HepG2 (cell line): ENCODE measurements around the gene USF2. TPM values are rescaled to one million over a fixed set of nuclear protein-coding genes. Genes with fewer than 3 reads are reported as not detected.

Experiments
- CCDC6 ChIP-seq: sonication (generic); formaldehyde crosslinking; IDR thresholded peaks from 2 replicates; pipeline ENCODE4 v1.8.1; 2022; ENCODE audit warnings: mild to moderate bottlenecking, missing genetic modification reagents, moderate library complexity
- CHCHD3 ChIP-seq: sonication (generic); formaldehyde crosslinking; IDR thresholded peaks from 2 replicates; pipeline ENCODE4 v1.8.0; 2022; ENCODE audit warnings: mild to moderate bottlenecking, missing genetic modification reagents, moderate library complexity
- CREBL2 ChIP-seq: sonication (generic); formaldehyde crosslinking; IDR thresholded peaks from 2 replicates; pipeline ENCODE4 v1.8.1; 2023; ENCODE audit warnings: missing genetic modification reagents, mild to moderate bottlenecking, borderline replicate concordance
- CSRNP1 ChIP-seq: sonication (generic); formaldehyde crosslinking; IDR thresholded peaks from 2 replicates; pipeline ENCODE4 v1.8.1; 2023; ENCODE audit warnings: mild to moderate bottlenecking, missing genetic modification reagents
- EP300 ChIP-seq, 3 experiments: sonication (generic) in 1 of 3; formaldehyde crosslinking in 1 of 3; IDR thresholded peaks; 2 replicates each; pipeline versions ENCODE4 v1.5.1 to v1.6.1; 2011 to 2020; ENCODE audit warnings: low read depth in 2 of 3, low read length in 2 of 3, borderline replicate concordance in 1 of 3, improper control_type of control experiment in 1 of 3, mild to moderate bottlenecking in 1 of 3, missing genetic modification reagents in 1 of 3, moderate library complexity in 1 of 3
- MIER2 ChIP-seq: IDR thresholded peaks from 2 replicates; pipeline ENCODE4 v1.6.1; 2016; ENCODE audit warnings: missing biosample characterization, missing genetic modification reagents
- MTERF4 ChIP-seq: sonication (generic); formaldehyde crosslinking; IDR thresholded peaks from 2 replicates; pipeline ENCODE4 v1.8.0; 2023; ENCODE audit warnings: mild to moderate bottlenecking, missing genetic modification reagents
- NFE2L2 ChIP-seq: fragments of 150-350 bp; IDR thresholded peaks from 2 replicates; pipeline ENCODE4 v1.6.1; 2014; ENCODE audit warnings: low read length
- NFKB2 ChIP-seq: sonication (generic); formaldehyde crosslinking; IDR thresholded peaks from 2 replicates; pipeline ENCODE4 v1.4.0; 2020; ENCODE audit warnings: missing genetic modification reagents, borderline replicate concordance
- NFYC ChIP-seq: IDR thresholded peaks from 2 replicates; pipeline ENCODE4 v1.6.1; 2016; ENCODE audit warnings: missing genetic modification reagents, missing compliant biosample characterization
- NRL ChIP-seq: sonication (generic); formaldehyde crosslinking; IDR thresholded peaks from 2 replicates; pipeline ENCODE4 v1.5.0; 2020; ENCODE audit warnings: missing genetic modification reagents, mild to moderate bottlenecking, moderate library complexity, borderline replicate concordance
- PHB2 ChIP-seq: fragments of 450-650 bp; IDR thresholded peaks from 2 replicates; pipeline ENCODE4 v1.6.1; 2018; ENCODE audit not compliant: partially characterized antibody
- PHF5A ChIP-seq: IDR thresholded peaks from one replicate; pipeline ENCODE4 v1.6.1; 2018; ENCODE audit warnings: low read depth, missing genetic modification reagents; ENCODE audit not compliant: unreplicated experiment
- SMC3 ChIP-seq: IDR thresholded peaks from 2 replicates; pipeline ENCODE4 v1.6.1; 2011; ENCODE audit warnings: low read length, improper control_type of control experiment
- SP5 ChIP-seq: IDR thresholded peaks from 2 replicates; pipeline ENCODE4 v1.6.1; 2016; ENCODE audit warnings: low read depth, borderline replicate concordance
- TCF7L2 ChIP-seq: IDR thresholded peaks from 2 replicates; pipeline ENCODE4 v1.6.1; 2011; ENCODE audit warnings: mild to moderate bottlenecking, low read depth, low read length, moderate library complexity
- TP53 ChIP-seq: sonication (generic); formaldehyde crosslinking; conservative IDR thresholded peaks from 2 replicates; pipeline ENCODE4 v1.4.0; 2020; ENCODE audit warnings: missing genetic modification reagents
- YEATS4 ChIP-seq: sonication (generic); formaldehyde crosslinking; IDR thresholded peaks from 2 replicates; pipeline ENCODE4 v1.4.0; 2020; ENCODE audit warnings: missing genetic modification reagents, borderline replicate concordance
- ZFP36 ChIP-seq: fragments of 150-350 bp; IDR thresholded peaks from 2 replicates; pipeline ENCODE4 v1.6.1; 2018; ENCODE audit warnings: borderline replicate concordance, low read length, low read depth; ENCODE audit not compliant: partially characterized antibody
- ZNF275 ChIP-seq: sonication (generic); formaldehyde crosslinking; IDR thresholded peaks from 2 replicates; pipeline ENCODE4 v1.8.0; 2022; ENCODE audit warnings: missing genetic modification reagents, mild to moderate bottlenecking, inconsistent platforms, borderline replicate concordance
- ZNF317 ChIP-seq: sonication (generic); formaldehyde crosslinking; IDR thresholded peaks from 2 replicates; pipeline ENCODE4 v1.5.0; 2020; ENCODE audit warnings: mild to moderate bottlenecking, missing genetic modification reagents
- ZNF557 ChIP-seq: sonication (generic); formaldehyde crosslinking; IDR thresholded peaks from 2 replicates; pipeline ENCODE4 v1.4.0; 2020; ENCODE audit warnings: missing genetic modification reagents
- ZNF737 ChIP-seq: sonication (generic); formaldehyde crosslinking; IDR thresholded peaks from 2 replicates; pipeline ENCODE4 v1.5.0; 2020; ENCODE audit warnings: missing genetic modification reagents, mild to moderate bottlenecking, borderline replicate concordance
- polyA plus RNA-seq, 8 experiments: library from polyadenylated mRNA; depleted of rRNA in 3 of 8; stranded (reverse) in 7 of 8; unstranded in 1 of 8; fragments of >200 nt; fragmentation: Illumina TruSeq in 4 of 8; extraction: Trizol in 4 of 8; gene quantifications; 2 replicates each; pipeline versions ENCODE4 v1.2.1 to v1.2.3, GENCODE V29; 2011 to 2016; ENCODE audit warnings: low read depth in 4 of 8, missing spikeins in 1 of 8, mixed read lengths in 1 of 8; ENCODE audit not compliant: insufficient read depth in 1 of 8
- total RNA-seq, 5 experiments: library from RNA; depleted of rRNA; stranded (reverse); fragments of >200 nt; fragmentation: Illumina TruSeq; extraction: Trizol; gene quantifications; 2 replicates each; pipeline ENCODE4 v1.2.3, GENCODE V29; 2016; ENCODE audit warnings: low read depth in 1 of 5

Gene USF2
- total and polyA plus RNA-seq, 2 of the 13 experiments (the other 11 are each of a cell fraction or from before 2014, with no cell fraction given) = 54.9 to 106 TPM

GRCh38 chr19:35279985-35280821 is 11.4 kb downstream of the USF2 start (continued):
- TF ChIP-seq CSRNP1 (CRISPR knock-in tag) = peak; percentile 71; the same call in 1 of the 2 replicates
- TF ChIP-seq ZNF275 (CRISPR knock-in tag) = no peak
- TF ChIP-seq CREBL2 = no peak
- peak; percentile 60 for TF ChIP-seq NFYC (CRISPR knock-in tag)
- no peak for TF ChIP-seq MIER2 (CRISPR knock-in tag)
- no peak for TF ChIP-seq ZFP36
- TF ChIP-seq CHCHD3 (CRISPR knock-in tag) = no peak
- TF ChIP-seq TCF7L2 = no peak
- peak; percentile 44 for TF ChIP-seq PHF5A (CRISPR knock-in tag)
- TF ChIP-seq NFE2L2 = no peak
- no peak for TF ChIP-seq SMC3
- TF ChIP-seq NRL (CRISPR knock-in tag) = 0 out of 2 replicates have a peak, but pooled peaks have one; percentile 31
- TF ChIP-seq CCDC6 (CRISPR knock-in tag) = peak; percentile 38; the same call in 1 of the 2 replicates
- no peak for TF ChIP-seq MTERF4 (CRISPR knock-in tag)
- peak; percentile 54; the same call in 1 of the 2 replicates for TF ChIP-seq SP5 (CRISPR knock-in tag)
- peak; percentile 77 to 84; a peak in 2 of 4 replicates for TF ChIP-seq EP300 (IDR thresholded peaks at IDR 0.05; ENCODE audit: low read depth in 2 of 2, low read length in 2 of 2)
- no peak; the same call in 1 of the 2 replicates for TF ChIP-seq EP300 (CRISPR knock-in tag; IDR thresholded peaks at IDR 0.05; ENCODE audit: borderline replicate concordance)
- no peak for TF ChIP-seq NFKB2
- no peak for TF ChIP-seq ZNF317
- TF ChIP-seq YEATS4 = no peak
- no peak for TF ChIP-seq PHB2
- TF ChIP-seq ZNF737 (CRISPR knock-in tag) = no peak
- no peak for TF ChIP-seq ZNF557 (CRISPR knock-in tag)
- no peak for TF ChIP-seq TP53 (CRISPR knock-in tag)
